NCI-H128 (cell line): ENCODE measurements around the gene SDE2.
"Not testable (repeated sequence)": the region's sequence is repeated elsewhere in the genome, so short reads cannot be mapped to it uniquely, and the experiment has no call there.

Experiments used
- DNase-seq: peaks from one replicate; lab custom pipeline; 2025; ENCODE audit not compliant: unreplicated experiment; lab: John Stamatoyannopoulos, UW

SDE2 gene

GRCh38 chr1:225979421-225979820 lies 19.7 kb downstream of the SDE2 start:
- no peak for DNase-seq

DNA sequence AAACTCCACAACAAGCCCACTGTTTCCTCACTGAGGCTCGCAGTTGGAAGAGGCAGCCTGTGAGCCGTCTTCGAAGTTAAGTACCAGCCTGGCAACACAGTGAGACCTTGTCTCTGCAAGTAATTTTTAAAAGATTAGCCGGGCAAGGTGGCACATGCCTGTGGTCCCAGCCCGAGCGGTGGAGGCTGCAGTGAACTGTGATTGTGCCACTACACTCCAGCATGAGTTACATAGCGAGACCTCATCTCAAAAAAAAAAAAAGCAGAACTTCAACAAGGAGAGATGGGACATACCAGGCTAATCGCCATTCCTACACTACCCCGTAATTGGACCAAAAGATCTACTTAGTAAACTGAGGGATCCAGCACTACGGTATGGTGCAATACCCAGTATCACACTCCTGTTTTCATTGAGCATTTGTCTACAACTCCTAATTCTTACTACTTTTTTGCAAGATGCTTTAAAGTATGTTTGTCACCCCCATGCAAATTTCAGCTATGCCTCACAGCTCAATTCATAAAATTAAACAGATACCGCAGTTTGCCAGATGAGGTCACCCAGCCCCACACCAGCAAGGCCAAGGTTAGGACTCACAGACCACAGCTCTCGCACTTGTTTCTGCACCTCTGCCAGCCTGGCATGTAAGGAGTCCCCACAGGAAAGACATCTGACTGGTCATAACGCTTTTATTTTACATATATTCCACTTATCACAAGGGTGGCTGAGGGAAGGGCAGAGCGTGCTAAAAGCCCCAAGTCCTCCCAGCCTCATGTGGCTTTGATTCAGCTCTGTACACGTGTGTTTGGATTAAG lies 21.0 kb downstream of the SDE2 start:
- DNase-seq, result no peak

DNA sequence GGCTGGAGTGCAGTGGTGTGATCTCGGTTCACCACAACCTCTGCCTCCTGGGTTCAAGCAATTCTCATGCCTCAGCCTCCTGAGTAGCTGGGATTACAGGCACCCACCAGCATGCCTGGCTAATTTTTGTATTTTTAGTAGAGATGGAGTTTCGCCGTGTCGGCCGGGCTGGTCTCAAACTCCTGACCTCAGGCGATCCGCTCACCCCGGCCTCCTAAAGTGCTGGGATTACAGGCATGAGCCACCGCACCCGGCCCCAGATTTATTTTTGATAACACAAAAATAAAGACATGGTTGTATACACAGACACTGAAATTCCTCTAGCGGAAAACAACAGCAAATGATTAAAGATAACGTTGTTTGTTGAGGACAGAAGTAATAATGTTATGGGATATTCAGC lies 24.0 kb downstream of the SDE2 start:
- not testable (repeated sequence) for DNase-seq

DNA sequence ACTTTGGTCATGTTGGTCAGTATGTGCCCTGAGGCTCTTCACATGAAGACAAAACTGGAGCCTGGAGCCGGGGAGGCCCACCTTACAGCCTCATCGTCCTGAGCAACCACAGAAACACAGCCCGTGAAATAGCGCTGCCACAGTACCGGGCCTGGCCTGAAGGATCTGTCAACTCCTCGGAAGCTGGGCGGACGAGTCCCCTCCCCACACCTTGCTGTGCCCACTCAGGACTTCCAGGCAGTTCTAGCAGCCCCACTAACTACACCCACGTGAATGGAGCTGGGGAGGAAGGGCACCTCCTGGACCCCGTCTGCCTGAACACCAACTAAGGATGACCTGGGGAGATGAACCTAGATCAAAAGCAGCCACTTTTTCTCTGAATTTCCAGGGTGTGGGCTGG lies 24.7 kb downstream of the SDE2 start:
- no peak for DNase-seq

DNA sequence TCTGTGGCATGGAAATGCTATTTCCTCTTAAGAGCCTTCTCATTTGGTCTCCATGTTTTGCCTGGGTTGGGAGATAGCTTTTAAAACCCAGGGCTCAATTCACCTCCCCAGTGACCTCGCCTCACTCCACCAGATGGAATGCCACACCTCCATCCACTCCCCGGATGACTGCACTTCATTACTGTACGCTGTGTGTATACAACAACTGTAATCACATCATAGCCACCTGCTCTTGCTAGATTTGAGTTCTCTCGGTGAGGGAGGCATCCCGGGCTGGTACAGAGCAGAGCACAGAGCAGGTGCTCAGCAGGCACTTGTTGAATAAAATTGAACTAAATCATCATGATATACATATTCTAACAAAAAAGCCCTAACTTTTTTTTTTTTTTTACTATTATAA lies 26.0 kb downstream of the SDE2 start:
- no peak for DNase-seq

GRCh38 chr1:225972344-225973152 lies 26.6 kb downstream of the SDE2 start:
- no peak for DNase-seq

- DNase-seq, result not testable (repeated sequence)
Measured at GRCh38 chr1:225970592-225971157, 28.5 kb downstream of the SDE2 start.

DNA sequence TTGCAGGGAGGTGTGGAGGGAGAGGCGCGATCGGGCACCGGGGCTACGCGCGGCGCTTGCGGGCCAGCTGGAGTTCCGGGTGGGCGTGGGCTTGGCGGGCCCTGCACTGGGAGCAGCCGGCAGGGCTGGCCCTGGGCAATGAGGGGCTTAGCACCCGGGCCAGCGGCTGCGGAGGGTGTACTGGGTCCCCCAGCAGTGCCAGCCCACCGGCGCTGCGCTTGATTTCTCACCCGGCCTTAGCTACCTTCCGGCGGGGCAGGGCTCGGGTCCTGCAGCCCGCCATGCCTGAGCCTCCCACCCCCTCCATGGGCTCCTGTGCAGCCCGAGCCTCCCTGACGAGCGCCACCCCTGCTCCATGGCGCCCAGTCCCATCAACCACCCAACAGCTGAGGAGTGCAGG lies 29.4 kb downstream of the SDE2 start:
- DNase-seq, result not testable (repeated sequence)

DNA sequence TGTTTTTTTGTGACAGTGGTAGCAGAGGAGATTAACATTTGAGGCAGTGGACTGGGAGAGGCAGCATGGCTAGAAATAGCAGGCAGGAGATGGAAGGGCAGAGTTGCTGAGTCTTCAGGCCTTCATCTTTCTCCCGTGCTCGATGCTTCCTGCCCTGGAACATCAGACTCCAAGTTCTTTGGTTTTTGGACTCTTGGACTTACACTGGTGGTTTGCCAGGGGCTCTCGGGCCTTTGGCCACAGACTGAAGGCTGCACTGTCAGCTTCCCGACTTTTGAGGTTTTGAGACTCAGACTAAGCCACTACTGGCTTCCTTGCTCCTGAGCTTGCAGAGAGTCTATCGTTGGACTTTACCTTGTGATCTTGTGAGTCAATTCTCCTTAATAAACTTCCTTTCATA lies 33.9 kb downstream of the SDE2 start:
- DNase-seq, result no peak

GRCh38 chr1:225963735-225964530 lies 35.2 kb downstream of the SDE2 start:
- DNase-seq, result no peak

GRCh38 chr1:225962440-225962975 lies 36.6 kb downstream of the SDE2 start:
- DNase-seq, result no peak

- no peak for DNase-seq
Measured at GRCh38 chr1:225961659-225962439, 37.3 kb downstream of the SDE2 start.

- no peak for DNase-seq
Measured at GRCh38 chr1:225958041-225958440, 41.1 kb downstream of the SDE2 start.

GRCh38 chr1:225954753-225955152 lies 44.4 kb downstream of the SDE2 start:
- DNase-seq, result no peak

GRCh38 chr1:225953315-225953714 lies 45.8 kb downstream of the SDE2 start:
- DNase-seq, result no peak

DNA sequence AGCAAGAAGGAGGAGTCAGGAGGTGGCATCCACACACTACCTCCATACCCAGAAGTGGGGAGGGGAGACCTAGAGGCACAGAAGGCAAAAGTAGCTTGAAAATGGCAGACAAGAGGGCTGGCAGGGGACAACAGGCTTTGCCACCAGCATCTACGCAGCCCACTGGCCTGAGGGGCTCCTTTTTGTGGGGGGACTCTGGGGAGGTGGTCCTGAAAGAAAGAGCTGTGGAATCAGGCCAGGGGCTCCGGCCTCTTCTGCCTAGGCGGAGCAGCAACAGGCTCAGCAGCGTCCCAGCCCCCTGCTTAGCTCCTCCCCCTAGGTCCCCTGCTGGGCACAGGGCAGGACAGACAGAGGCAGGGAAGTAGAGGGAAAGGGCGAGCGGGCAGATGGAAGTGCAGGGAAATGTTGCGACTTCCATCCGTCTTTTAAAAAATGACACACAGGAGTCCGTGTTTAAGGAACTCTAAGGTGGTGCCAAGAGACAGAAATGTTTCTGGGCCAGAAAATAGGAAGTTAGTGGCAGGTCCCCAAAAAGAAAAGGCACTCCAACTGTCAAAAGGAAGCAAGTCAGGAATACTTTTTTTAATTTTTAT lies 48.1 kb downstream of the SDE2 start:
- no peak for DNase-seq

- no peak for DNase-seq
Measured at GRCh38 chr1:225949041-225949440, 50.1 kb downstream of the SDE2 start.

- no peak for DNase-seq
Measured at GRCh38 chr1:225946803-225947202, 52.3 kb downstream of the SDE2 start.

DNA sequence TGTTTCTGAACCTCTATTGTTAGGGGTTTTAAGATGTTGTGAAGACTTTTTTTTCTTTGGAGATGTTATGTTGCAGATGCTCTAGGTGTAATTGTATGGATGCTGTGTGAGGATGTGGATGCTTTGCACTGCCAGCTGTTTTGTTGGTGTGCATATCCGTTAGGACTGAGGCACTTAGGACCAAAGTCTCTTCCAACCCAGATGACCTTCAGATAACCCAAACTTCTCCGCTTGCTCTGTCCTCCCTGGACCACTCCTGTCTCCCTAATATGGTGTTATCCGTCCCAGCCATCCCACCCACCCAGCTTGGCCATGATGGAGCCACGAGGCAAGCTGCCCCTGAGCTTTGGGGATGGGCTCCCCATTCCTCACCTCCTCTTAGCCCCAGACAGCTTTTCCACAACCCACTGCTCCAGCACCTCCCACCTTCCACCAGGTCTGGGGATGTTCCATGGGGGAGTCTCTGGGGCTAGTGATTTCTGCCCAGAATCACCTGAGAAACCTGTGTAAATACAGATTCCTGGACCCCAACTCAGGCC lies 53.0 kb downstream of the SDE2 start:
- no peak for DNase-seq
